Adrenal gland (tissue), 12 donors: ENCODE measurements around the gene SGPL1. TPM values are rescaled to one million over a fixed set of nuclear protein-coding genes. Genes with fewer than 3 reads are reported as not detected.

Source experiments
- DNase-seq, 7 donors: peaks; one replicate each; pipeline ENCODE4 v3.0.0-alpha.2; 2019 to 2020
- H3K27ac ChIP-seq, 5 donors: fragments of 200-600 bp; sonication (generic) in 4 of 5; 1 replicate in 3 of 5; 2 replicates in 2 of 5; pipeline versions ENCODE4 v1.5.1 to v1.8.0; 2016 to 2020; ENCODE audit warnings: mild to moderate bottlenecking in 1 of 5
- H3K27me3 ChIP-seq: fragments of 200-600 bp; 2 replicates; pipeline ENCODE4 v1.8.0; 2021
- H3K36me3 ChIP-seq, 2 donors: fragments of 200-600 bp; replicated peaks in 1 of 2; 1 replicate in 1 of 2; 2 replicates in 1 of 2; pipeline versions ENCODE4 v1.5.1 to v1.8.0; 2018 to 2022
- H3K4me1 ChIP-seq, 2 donors: fragments of 200-600 bp; replicated peaks in 1 of 2; 1 replicate in 1 of 2; 2 replicates in 1 of 2; pipeline versions ENCODE4 v1.5.1 to v1.8.0; 2018 to 2021
- H3K4me3 ChIP-seq, 4 donors: fragments of 200-600 bp; sonication (generic) in 3 of 4; one replicate each; pipeline ENCODE4 v1.5.1; 2016 to 2018
- H3K9me3 ChIP-seq, 3 donors: fragments of 200-600 bp; sonication (generic) in 1 of 3; replicated peaks in 1 of 3; 1 replicate in 2 of 3; 2 replicates in 1 of 3; pipeline versions ENCODE4 v1.5.1 to v1.8.0; 2016 to 2021
- CTCF ChIP-seq, 6 experiments: fragments of 450-650 bp in 4 of 6; fragments of 200-600 bp in 2 of 6; sonication (generic) in 1 of 6; IDR thresholded peaks; 1 replicate in 5 of 6; 2 replicates in 1 of 6; pipeline versions ENCODE4 v1.5.1 to v1.8.0; 2016 to 2021; ENCODE audit warnings: antibody characterized with exemption in 6 of 6, mild to moderate bottlenecking in 2 of 6, moderate library complexity in 1 of 6
- POLR2A ChIP-seq, 2 donors: fragments of 450-650 bp; IDR thresholded peaks; one replicate each; pipeline ENCODE4 v1.6.1; 2017; ENCODE audit warnings: antibody characterized with exemption in 2 of 2, mild to moderate bottlenecking in 2 of 2, moderate library complexity in 1 of 2
- WGBS, 4 donors: extraction: QIAGEN DNeasy Blood & Tissue Kit in 2 of 4; methylation state at CpG; one replicate each; pipeline versions ENCODE4 v1.1.5 to v1.1.7; 2013 to 2017; 5-methylcytosine and 5-hydroxymethylcytosine counted together
- intact Hi-C, 2 donors: fragments of 100-400 bp; cut with DNase I; formaldehyde crosslinking; loops; one replicate each; pipeline versions ENCODE4 v1.14.1 to v1.15.0; 2022 to 2023
- polyA plus RNA-seq, 3 donors: library from polyadenylated mRNA; stranded (reverse); fragments of 200-250 nt in 2 of 3; fragments of 350-450 nt in 1 of 3; fragmentation: Illumina TruSeq in 1 of 3; extraction: RNeasy Lipid Tissue Mini Kit (QIAGEN cat#74804) in 1 of 3; gene quantifications; one replicate each; pipeline ENCODE4 v1.2.3, GENCODE V29; 2013 to 2014
- total RNA-seq, 9 donors: library from RNA; depleted of rRNA in 4 of 9; stranded (reverse); fragments of >200 nt in 4 of 9; fragments of 120-200 nt in 1 of 9; fragmentation: NEBNext Ultra II Directional in 1 of 9; extraction: Animal tissue kit (Norgen Biotek cat#: 25700) in 1 of 9; gene quantifications; one replicate each; pipeline versions ENCODE4 v1.1.0 to v1.2.4, GENCODE V29; 2013 to 2023
- donor health status: healthy with polysubstance abuse.
- donor health status: Bipolar disorder and iron deficiency.
- donor health status: DM: yes; HTN: yes; CAD: no.
- donor health status: DM: no; HTN: no; CAD: no.
- donor health status: DM: no; HTN: no; CAD: no.
- donor health status: DM: yes; HTN: yes; CAD: no.

Gene SGPL1
- total and polyA plus RNA-seq, 12 donors: 8.7 to 47.9 (median 33.2) TPM

DNA sequence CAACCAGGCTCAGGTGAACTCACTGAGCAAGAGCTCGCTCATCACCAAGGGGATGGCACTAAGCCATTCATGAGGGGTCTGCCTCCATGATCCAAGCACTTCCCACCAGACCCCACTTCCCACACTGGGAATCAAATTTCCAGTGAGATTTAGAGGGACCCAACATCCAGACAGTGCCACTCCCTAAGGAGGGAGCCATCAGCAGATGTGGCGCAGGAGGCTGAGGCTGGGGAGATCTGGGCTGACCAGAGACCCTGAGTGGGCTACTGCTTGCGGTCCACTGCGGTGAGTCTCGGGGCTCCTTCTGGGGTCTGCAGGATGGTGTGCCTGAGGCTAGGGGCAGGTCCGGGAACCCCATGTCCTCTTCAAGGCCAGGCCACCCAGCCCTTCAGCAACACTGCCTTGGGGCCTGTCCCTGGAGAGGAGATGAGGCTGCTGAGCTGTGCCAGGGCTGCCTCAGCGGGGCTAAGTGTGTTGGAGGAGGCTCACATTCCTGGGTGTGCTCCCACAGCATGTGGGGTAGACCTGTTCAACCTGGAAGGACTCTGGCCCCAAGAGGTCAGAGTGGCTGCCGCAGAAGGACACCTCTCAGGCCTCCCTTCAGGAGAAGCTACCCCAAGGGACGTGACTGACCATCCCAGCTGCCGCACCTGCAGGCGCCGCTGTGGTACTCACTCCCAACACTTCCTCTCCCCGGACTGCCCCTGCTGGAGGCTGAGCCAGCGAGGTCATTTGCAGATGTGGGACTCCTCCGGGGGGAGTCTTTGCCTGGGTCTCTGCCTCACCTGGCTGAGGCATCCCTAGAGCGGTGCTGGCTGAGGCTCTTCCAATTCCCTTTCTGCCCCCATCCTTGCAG lies 95.0 kb downstream of the SGPL1 start:
- Histone ChIP-seq H3K4me3 (no peak overlapping the region), H3K27me3 (no peaks in the 10 kb centered on the region), H3K9me3 (no peaks in the 10 kb centered on the region), H3K4me1 (no peaks in the 10 kb centered on the region), H3K36me3 (no peaks in the 10 kb centered on the region), H3K27ac (no peak overlapping the region)
- intact Hi-C loops: no loop called here
- TF ChIP-seq POLR2A (IDR thresholded peaks at IDR 0.05) (no peak), CTCF (IDR thresholded peaks at IDR 0.05) (no peak)
- no peak for DNase-seq
- WGBS, 4 donors: 90 to 92% (median 92%) methylated on average over 6 to 16 of the region's 16 CpGs

GRCh38 chr10:70911386-70911785 lies 95.6 kb downstream of the SGPL1 start:
- Histone ChIP-seq H3K36me3 (no peaks in the 10 kb centered on the region), H3K4me3 (no peak overlapping the region), H3K27ac (no peak overlapping the region), H3K27me3 (no peaks in the 10 kb centered on the region), H3K9me3 (no peaks in the 10 kb centered on the region), H3K4me1 (no peaks in the 10 kb centered on the region)
- WGBS, 4 donors: 83 to 100% (median 90%) methylated on average over 2 to 4 of the region's 4 CpGs
- no peak for DNase-seq
- intact Hi-C loops: no loop called here
- TF ChIP-seq CTCF (IDR thresholded peaks at IDR 0.05): no peak
- TF ChIP-seq POLR2A (IDR thresholded peaks at IDR 0.05): no peak

GRCh38 chr10:70912556-70912955 lies 96.8 kb downstream of the SGPL1 start:
- Histone ChIP-seq H3K4me1 (no peaks in the 10 kb centered on the region), H3K36me3 (no peaks in the 10 kb centered on the region), H3K4me3 (no peak overlapping the region), H3K27ac (no peak overlapping the region), H3K9me3 (no peaks in the 10 kb centered on the region), H3K27me3 (no peaks in the 10 kb centered on the region)
- no peak for TF ChIP-seq CTCF (IDR thresholded peaks at IDR 0.05)
- TF ChIP-seq POLR2A (IDR thresholded peaks at IDR 0.05): no peak
- WGBS, 4 donors: 88 to 92% (median 91%) methylated on average over 3 to 5 of the region's 5 CpGs
- intact Hi-C loops: no loop called here
- no peak for DNase-seq

DNA sequence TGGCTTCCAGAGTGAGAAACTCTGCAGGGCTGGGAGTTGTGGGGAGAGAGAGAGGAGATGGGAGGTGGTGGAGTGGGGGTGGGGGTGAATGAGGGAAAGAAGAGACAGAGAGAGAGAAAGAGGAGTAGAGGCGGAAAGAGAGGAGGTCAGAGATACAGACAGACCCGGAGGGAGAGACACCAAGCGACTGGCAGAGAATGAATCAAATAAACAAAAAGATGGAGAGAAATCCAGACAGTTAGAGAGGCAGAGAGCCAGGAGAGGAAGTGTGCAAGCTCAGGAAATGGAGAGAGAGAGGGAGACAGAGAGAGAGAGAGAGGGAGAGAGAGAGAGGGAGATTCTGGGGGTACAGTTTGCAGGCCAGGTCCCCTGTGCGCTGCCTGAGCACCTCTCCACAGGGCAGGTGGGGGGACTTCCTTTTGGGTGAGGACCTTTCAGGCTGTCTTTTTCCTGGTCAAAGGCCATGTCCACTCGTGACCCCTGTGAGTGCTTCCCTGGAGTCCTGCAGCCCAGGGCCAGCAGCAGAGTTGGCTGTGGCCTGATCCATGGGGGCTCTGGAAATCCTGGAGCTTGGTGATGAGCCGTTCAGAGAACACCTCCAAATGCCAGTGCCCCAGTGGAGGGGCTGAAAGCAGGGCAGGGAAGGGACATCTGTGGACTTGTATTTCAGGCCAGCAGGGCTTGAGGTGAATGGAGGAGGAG lies 97.6 kb downstream of the SGPL1 start:
- DNase-seq: no peak

More for the DNA sequence above, 97.6 kb downstream of the SGPL1 start:
- no peaks in the 10 kb centered on the region for H3K4me1 ChIP-seq
- WGBS, 4 donors: 59 to 69% (median 63%) methylated on average over 6 of the region's 6 CpGs
- no peak for TF ChIP-seq POLR2A (IDR thresholded peaks at IDR 0.05)
- TF ChIP-seq CTCF (IDR thresholded peaks at IDR 0.05): no peak
- H3K27me3 ChIP-seq: no peaks in the 10 kb centered on the region
- intact Hi-C loops: no loop called here
- H3K27ac ChIP-seq: no peak overlapping the region
- H3K36me3 ChIP-seq: no peaks in the 10 kb centered on the region
- no peak overlapping the region for H3K4me3 ChIP-seq
- no peaks in the 10 kb centered on the region for H3K9me3 ChIP-seq
